DND-41 (cell line): ENCODE measurements around the gene EFNB2.

Source experiments
- ATAC-seq: fragments of 200-7000 bp; cut with Tn5 transposase; 3 replicates; pipeline ENCODE4 v1.9.1; 2021; ENCODE audit warnings: low read depth; ENCODE audit not compliant: insufficient read depth
- DNase-seq: peaks from one replicate; pipeline ENCODE4 v3.0.0-alpha.2; 2020
- H2AFZ ChIP-seq: 2 replicates; pipeline ENCODE4 v1.6.0; 2012; ENCODE audit warnings: low read depth, low read length
- H3K27ac ChIP-seq: 2 replicates; pipeline ENCODE4 v1.5.1; 2012; ENCODE audit warnings: low read length, inconsistent platforms
- H3K27me3 ChIP-seq: fragments of 200-600 bp; sonication (generic); 2 replicates; pipeline ENCODE4 v1.6.0; 2012; ENCODE audit warnings: low read length, mild to moderate bottlenecking, inconsistent platforms; ENCODE audit not compliant: insufficient read depth, poor library complexity
- H3K36me3 ChIP-seq: 2 replicates; pipeline ENCODE4 v1.5.1; 2012; ENCODE audit warnings: low read length, inconsistent platforms; ENCODE audit not compliant: insufficient read depth
- H3K4me1 ChIP-seq: 2 replicates; pipeline ENCODE4 v1.5.1; 2012; ENCODE audit warnings: mild to moderate bottlenecking, low read length; ENCODE audit not compliant: insufficient read depth
- H3K4me2 ChIP-seq: 2 replicates; pipeline ENCODE4 v1.6.0; 2012; ENCODE audit warnings: mild to moderate bottlenecking, moderate library complexity, low read length, inconsistent platforms; ENCODE audit not compliant: insufficient read depth
- H3K4me3 ChIP-seq, 2 experiments: fragments of 200-600 bp in 1 of 2; shearing (Covaris generic) in 1 of 2; 2 replicates each; pipeline ENCODE4 v1.5.1; 2012 to 2016; ENCODE audit warnings: inconsistent platforms in 2 of 2, low read length in 2 of 2, mild to moderate bottlenecking in 2 of 2, low read depth in 1 of 2, moderate library complexity in 1 of 2
- H3K79me2 ChIP-seq: 2 replicates; pipeline ENCODE4 v1.6.0; 2012; ENCODE audit warnings: low read length, inconsistent platforms; ENCODE audit not compliant: insufficient read depth
- H3K9ac ChIP-seq: 2 replicates; pipeline ENCODE4 v1.6.0; 2012; ENCODE audit warnings: low read depth, mild to moderate bottlenecking, inconsistent platforms, low read length, moderate library complexity
- H3K9me3 ChIP-seq: 2 replicates; pipeline ENCODE4 v1.5.1; 2012; ENCODE audit warnings: low read length, moderate library complexity, mild to moderate bottlenecking, inconsistent platforms; ENCODE audit not compliant: insufficient read depth, severe bottlenecking
- H4K20me1 ChIP-seq: 2 replicates; pipeline ENCODE4 v1.6.0; 2012; ENCODE audit warnings: low read length; ENCODE audit not compliant: insufficient read depth
- EZH2 ChIP-seq: IDR thresholded peaks from 3 replicates; pipeline ENCODE4 v1.6.1; 2012; ENCODE audit warnings: borderline replicate concordance, low read depth, mild to moderate bottlenecking, moderate library complexity, low read length, inconsistent platforms; ENCODE audit not compliant: severe bottlenecking
- TF ChIP-seq, protein P1 (sequence below): IDR thresholded peaks from 2 replicates; pipeline ENCODE4 v1.5.1; 2012; ENCODE audit warnings: borderline replicate concordance, low read length, moderate library complexity, mild to moderate bottlenecking; ENCODE audit not compliant: poor library complexity, severe bottlenecking; ENCODE audit errors: extremely low read depth

EFNB2 gene

DNA sequence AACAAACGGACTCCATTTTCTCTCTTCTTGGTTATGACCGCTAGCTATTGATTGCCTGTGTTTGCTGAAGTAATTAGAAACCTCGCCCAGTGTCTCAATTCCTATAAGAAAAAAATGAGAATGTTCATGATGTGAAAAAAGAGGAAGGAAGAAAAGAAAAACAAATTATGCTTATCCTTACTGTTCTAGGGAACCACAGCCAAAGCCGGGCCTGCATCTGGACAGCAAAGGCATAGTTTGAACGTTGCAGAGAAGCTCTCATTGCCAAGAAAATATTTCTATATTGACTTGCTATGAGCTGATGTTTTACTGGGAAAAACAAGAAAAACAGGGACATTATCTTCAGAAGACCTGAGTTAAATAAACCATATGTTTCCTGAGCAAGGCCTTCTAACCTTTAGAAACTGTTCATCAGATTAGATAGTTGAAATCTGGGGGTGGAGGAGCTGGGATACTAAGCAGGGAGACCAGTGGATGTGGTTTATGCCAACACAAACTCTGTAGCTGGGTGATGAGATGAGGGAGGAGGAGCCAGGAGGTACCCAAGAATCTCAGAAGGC, 55.0 kb downstream of the EFNB2 start:
- H3K4me1 ChIP-seq = no peaks in the 10 kb centered on the region
- no peaks in the 10 kb centered on the region for H3K27me3 ChIP-seq
- H3K9ac ChIP-seq = no peak overlapping the region
- H3K4me2 ChIP-seq = no peak overlapping the region
- no peak overlapping the region for H2AFZ ChIP-seq
- no peaks in the 10 kb centered on the region for H3K36me3 ChIP-seq
- DNase-seq = no peak
- TF ChIP-seq EZH2 = no peak
- TF ChIP-seq, protein P1, sequence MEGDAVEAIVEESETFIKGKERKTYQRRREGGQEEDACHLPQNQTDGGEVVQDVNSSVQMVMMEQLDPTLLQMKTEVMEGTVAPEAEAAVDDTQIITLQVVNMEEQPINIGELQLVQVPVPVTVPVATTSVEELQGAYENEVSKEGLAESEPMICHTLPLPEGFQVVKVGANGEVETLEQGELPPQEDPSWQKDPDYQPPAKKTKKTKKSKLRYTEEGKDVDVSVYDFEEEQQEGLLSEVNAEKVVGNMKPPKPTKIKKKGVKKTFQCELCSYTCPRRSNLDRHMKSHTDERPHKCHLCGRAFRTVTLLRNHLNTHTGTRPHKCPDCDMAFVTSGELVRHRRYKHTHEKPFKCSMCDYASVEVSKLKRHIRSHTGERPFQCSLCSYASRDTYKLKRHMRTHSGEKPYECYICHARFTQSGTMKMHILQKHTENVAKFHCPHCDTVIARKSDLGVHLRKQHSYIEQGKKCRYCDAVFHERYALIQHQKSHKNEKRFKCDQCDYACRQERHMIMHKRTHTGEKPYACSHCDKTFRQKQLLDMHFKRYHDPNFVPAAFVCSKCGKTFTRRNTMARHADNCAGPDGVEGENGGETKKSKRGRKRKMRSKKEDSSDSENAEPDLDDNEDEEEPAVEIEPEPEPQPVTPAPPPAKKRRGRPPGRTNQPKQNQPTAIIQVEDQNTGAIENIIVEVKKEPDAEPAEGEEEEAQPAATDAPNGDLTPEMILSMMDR = no peak
- H3K79me2 ChIP-seq = no peaks in the 10 kb centered on the region
- no peaks in the 10 kb centered on the region for H3K9me3 ChIP-seq
- no peak for ATAC-seq
- H4K20me1 ChIP-seq = no peaks in the 10 kb centered on the region
- H3K27ac ChIP-seq = no peak overlapping the region
- H3K4me3 ChIP-seq = no peak overlapping the region

DNA sequence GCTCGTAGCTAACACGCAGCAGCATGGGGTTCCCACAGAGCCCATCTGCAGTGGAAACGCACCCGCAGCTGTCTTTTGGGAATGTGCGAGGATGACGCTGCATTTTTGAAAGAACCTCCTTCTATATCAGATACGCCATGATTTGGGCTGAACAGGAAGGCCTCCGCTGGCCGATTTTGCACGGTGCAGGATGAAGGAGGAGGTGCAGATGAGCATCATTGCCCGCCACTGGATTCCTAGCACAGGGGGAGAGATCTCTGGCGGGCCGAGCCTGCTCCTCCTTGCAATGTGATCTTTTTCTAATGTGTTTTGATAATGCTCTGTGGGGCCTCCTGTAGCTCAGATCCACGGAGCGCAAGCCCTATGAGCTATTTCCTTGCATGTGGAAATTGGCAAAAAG, 55.5 kb downstream of the EFNB2 start:
- Histone ChIP-seq H3K9me3 (no peaks in the 10 kb centered on the region), H3K4me2 (no peak overlapping the region), H3K36me3 (no peaks in the 10 kb centered on the region), H3K27me3 (no peaks in the 10 kb centered on the region), H3K4me3 (no peak overlapping the region), H3K27ac (no peak overlapping the region), H2AFZ (no peak overlapping the region), H3K9ac (no peak overlapping the region), H3K79me2 (no peaks in the 10 kb centered on the region), H4K20me1 (no peaks in the 10 kb centered on the region), H3K4me1 (no peaks in the 10 kb centered on the region)
- TF ChIP-seq EZH2 = no peak
- TF ChIP-seq, protein P1 = no peak
- DNase-seq (no peak), ATAC-seq (no peak)

DNA sequence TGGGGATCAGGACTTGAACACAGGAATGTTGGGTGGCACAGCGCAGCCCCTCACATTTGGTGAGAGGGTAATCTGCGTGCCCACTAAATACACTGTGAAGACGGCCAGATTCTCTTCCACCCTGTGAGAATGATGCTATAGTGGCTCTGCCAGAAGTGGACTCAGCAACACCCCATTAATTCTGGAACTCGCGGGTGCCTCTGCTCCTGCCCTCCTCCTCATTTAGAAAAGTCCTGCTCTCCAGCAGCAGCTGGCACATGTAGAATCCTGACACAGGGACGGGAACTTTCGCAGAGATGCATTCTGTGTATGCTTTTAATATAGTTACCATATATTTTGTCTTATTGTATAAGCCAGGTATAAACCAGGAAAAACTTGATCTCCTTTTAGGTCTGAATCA, 57.3 kb downstream of the EFNB2 start:
- Histone ChIP-seq H4K20me1 (no peaks in the 10 kb centered on the region), H3K36me3 (no peaks in the 10 kb centered on the region), H3K4me2 (no peak overlapping the region), H3K4me3 (no peak overlapping the region), H3K79me2 (no peaks in the 10 kb centered on the region), H3K9me3 (no peaks in the 10 kb centered on the region), H3K27me3 (no peaks in the 10 kb centered on the region), H3K27ac (no peak overlapping the region), H2AFZ (no peak overlapping the region), H3K9ac (no peak overlapping the region), H3K4me1 (no peaks in the 10 kb centered on the region)
- TF ChIP-seq, protein P1 = no peak
- no peak for TF ChIP-seq EZH2
- DNase-seq = no peak
- no peak for ATAC-seq

DNA sequence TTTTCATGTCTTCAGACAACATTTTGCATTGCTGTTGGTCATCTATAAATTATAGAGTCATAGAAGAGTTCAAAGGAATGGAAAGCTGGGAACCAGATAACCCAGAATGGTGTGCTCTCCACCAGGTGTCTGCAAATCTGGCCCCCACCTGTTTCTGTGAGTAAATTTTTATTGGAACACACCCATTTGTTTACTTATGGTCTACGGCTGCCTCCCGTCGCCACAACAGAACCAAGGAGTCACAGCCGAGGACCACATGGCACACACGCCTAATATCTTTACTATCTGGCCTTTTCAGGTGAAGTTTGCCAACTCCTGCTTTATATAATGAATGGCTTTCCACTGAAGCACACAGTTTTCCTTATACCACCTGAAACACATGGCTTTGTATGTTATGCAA, 58.2 kb downstream of the EFNB2 start:
- no peak for DNase-seq
- Histone ChIP-seq H3K4me1 (no peaks in the 10 kb centered on the region), H3K36me3 (no peaks in the 10 kb centered on the region), H2AFZ (no peak overlapping the region), H4K20me1 (no peaks in the 10 kb centered on the region), H3K9me3 (no peaks in the 10 kb centered on the region), H3K4me3 (no peak overlapping the region), H3K9ac (no peak overlapping the region), H3K27me3 (no peaks in the 10 kb centered on the region), H3K4me2 (no peak overlapping the region), H3K79me2 (no peaks in the 10 kb centered on the region), H3K27ac (no peak overlapping the region)
- TF ChIP-seq EZH2 = no peak
- TF ChIP-seq, protein P1 = no peak
- ATAC-seq = no peak
